CD4-positive, alpha-beta T cell treated with Interleukin-1 beta for 1 hour (primary cell): ENCODE measurements around the gene NUP214.
A peak's percentile ranks its signal among the peaks of the same experiment; 100 is the strongest.
"Not testable (repeated sequence)": the region's sequence is repeated elsewhere in the genome, so short reads cannot be mapped to it uniquely, and the experiment has no call there.

Source experiments
- DNase-seq, 2 donors: peaks; one replicate each; pipeline ENCODE4 v3.0.0-alpha.2; 2020 to 2022

NUP214 gene

DNA sequence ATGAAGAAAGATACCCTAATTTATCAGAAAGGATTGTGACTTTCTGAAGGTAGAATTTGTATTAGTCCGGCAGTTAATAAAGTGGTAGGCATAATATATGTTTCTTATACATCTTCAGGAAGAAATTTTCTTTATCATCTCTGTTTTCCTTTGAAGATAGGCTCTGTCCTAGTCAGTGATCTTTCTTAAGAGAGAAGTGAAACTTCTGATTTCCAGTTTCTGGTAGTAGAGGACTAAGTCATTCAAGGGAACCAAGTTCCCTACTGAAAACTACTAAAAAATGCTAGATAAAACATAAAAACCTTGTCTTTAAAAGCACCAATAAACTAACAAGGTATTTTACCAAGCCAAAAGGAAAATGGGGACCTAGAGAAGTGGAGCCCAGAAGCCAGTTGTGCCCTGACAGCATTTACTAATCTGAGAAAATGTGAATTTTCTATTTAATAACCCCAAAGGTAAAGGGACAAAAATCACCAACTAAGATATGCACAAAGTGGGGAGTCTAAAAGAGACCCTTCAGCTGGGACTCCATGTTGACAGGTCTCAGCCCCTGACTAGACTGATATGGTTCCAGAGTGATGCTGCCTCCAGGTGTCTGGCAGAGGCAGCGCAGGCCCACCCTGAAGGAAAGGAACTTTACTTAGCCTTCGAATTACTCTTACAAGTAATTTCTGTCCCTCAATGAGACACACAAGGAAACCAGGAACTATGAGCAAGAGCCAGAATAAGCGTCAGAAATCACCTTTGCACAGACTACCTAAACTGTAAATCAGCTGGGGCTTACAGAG lies 78.2 kb downstream of the NUP214 start:
- no peak for DNase-seq

DNA sequence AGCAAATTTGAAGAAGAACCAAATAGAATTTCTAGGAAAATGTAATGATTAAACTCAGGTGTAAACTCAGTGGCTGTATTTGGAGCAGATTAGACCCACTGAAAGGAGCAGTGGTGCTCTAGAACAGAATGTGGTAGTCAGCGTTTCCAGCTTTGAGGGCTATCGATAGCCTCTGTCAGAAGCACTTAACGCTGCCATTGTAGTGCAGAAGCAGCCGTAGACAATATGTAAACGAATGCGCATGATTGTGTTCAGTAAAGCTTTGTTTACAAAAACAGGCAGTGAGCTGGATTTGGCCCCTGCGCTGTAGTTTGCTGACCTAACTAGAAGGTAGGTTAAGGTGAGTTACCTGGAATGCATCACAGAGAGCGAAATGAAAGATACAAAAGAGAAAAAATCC lies 78.9 kb downstream of the NUP214 start:
- no peak for DNase-seq

DNA sequence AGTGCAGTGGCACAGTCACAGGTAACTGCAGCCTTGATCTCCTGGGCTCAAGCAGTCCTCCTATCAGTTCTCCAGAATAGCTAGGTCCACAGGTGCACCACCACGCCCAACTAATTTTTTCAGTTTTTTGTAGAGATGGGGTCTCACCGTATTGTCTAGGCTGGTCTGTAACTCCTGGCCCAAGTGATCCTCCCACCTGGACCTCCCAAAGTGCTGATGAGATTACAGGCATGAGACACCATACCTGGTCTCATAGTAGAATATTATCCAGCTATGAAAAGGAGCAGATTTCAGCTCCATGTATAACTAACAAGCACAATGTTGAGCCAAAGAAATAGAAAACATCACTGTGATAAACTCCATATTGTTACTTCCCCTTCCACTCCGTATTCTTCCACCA lies 81.1 kb downstream of the NUP214 start:
- DNase-seq = no peak

DNA sequence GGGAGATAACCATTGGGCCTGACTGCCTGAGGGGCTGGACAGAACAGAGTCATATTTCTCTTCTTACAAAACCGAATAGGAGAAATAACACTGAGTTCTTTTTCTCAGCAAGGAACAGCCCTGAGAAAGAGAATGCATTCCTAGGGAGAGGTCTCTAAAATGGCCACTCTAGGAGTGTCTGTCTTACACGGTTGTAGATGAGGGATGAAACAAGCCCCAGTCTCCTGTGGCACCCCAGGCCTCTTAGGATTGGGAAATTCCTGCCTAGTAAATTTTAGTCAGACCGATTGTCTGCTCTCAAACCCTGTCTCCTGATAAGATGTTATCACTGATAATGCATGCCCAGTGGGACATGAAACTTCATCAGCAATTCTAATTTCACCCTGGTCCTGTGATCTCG lies 86.5 kb downstream of the NUP214 start:
- not testable (repeated sequence) for DNase-seq

DNA sequence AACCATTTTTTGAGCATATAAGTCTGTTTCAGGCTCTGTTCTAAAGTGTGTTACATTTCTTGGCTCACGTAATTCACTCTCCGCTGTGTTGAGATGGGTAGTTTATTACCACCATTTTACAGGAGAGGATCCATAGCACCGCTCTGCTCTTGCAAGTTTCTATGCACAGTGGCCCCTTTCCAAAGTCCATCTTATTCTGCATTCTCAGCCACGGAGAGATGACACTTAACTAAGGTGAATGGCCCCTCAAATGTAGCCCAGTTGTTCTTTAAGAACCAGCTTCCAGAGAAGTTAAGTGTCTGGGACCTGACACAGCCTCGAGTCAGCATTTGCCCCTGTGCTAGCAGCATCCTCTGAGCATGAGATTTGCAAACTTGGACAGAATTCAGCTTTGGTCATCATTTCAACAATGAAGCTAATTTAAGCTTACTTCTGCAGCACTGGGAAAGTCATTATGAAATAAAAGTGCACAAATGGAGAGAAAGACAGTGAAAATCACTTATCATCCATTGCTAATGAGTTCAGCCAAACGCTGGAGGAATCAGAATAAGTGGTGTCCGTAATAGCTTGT lies 89.0 kb downstream of the NUP214 start:
- DNase-seq = no peak

DNA sequence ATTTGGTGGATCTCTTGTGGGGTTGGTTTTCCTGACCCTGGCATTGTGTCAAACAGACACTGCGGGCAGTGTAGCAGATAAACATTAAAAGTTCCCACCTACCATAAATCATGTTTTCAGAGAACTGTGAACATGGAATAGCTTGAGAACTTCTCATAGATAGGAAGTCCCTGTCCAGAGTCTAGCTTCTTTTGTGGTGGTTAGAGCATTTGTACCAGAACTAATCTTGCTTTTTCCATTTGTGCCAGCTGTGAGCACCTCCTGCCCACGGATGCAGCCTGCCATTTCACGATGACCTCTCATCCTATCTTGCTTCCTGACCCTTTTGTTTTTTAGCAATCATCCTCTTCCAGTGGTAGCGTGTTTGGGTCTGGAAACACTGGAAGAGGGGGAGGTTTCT lies 89.5 kb downstream of the NUP214 start:
- no peak for DNase-seq

DNA sequence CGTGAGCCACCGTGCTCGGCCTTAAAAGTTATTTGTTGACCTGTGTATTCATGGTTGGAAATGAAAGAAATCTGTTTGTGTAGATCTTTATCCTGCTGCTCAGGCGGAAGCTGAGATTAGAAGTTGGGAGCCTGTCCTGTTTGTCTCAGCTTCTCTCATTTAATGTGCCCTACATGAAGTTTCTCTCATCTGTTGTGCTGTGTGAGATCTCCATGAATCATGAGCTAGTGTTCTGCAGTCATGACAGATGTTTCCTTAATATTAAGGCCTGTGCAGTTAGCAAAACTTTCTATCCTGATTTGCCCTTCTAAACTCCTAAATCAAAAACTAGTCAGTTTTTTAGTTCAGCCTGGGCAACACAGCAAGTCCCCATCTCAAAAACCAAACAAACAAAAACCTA lies 91.4 kb downstream of the NUP214 start:
- DNase-seq = no peak

DNA sequence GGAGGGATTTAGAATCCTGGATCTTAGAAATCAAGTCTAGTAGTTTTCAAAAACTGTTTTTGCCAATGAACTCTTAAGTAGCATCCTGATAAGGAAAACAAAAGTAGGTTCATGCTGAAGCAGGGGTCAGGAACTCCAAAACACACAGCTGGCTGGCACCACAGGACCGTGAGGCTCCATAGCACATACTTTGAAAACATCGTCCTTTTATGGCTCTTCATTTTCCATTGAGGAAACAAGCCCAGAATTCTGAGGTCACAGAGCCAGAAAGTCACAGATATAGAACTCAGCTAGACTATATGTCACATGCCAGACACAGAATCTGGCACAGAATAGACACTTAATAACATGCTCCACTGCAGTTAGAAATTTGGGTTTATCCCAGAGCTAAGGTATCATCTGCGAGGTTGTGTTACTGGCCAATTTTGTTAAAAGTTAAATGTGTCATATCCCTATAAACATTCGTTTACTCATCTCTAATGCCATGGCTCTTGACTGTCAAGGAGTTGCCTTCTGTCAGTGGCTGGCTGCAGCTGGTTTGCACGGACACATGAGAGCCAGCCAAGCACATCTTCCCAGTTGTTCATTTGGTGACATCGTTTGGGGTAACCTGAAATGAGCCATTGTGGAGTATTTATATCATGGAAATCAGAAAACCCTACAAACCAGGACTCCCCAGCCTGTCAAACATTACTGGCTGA lies 92.1 kb downstream of the NUP214 start:
- DNase-seq = no peak

DNA sequence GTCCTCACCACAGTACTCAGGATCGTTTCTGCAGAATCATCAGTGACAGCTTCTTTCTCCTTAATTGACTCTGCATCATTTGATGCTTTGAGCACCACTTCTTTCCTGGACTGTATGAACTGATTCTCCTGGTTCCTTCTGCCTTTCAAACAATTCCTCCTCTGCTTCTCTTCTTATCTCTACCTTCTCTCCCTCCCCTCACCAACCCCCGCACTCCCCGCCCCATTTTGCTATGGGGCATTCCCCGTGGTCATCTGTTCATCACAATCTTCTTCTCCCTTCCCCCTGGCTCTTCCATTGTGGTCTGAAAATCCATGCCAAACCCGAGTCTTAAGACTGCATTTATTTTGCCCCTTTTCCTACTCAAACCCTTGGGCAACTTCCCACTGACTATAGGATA lies 93.0 kb downstream of the NUP214 start:
- DNase-seq = no peak

DNA sequence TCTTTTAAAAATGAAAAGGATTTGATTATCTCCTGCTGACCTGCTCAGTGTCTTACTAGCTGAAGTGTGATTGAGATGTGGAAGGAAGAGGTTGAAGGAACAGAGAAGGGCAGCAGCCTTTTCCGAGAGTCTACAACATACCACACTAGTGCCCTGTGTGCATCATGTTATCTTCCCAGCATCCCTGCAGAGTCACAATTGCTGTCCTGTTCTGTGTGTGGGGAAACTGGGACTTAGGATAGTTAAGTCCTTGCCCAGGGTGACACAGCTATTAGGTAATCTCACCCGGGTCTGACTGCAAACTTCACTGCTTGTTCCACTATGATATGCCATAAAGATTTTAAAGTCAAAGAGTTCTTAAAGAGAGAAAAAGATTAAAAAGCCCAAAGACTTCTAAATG lies 95.1 kb downstream of the NUP214 start:
- DNase-seq = no peak

DNA sequence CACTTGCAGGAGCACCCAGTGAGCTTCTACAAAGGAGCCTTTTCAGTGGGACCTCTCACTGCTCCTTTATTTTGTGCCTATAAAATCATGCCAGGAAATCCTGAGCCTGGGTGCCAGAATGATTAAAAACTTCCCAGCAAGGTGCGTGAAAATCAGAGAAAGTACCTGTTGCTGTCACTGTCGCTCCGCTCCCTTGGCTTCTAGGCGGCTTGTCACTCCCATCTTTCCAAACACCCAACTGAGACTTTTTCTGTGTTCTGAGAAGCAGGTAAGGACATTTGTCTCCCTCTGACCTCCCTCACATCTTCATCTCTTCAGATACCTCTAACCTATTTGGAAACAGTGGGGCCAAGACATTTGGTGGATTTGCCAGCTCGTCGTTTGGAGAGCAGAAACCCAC lies 97.1 kb downstream of the NUP214 start:
- DNase-seq = no peak

DNA sequence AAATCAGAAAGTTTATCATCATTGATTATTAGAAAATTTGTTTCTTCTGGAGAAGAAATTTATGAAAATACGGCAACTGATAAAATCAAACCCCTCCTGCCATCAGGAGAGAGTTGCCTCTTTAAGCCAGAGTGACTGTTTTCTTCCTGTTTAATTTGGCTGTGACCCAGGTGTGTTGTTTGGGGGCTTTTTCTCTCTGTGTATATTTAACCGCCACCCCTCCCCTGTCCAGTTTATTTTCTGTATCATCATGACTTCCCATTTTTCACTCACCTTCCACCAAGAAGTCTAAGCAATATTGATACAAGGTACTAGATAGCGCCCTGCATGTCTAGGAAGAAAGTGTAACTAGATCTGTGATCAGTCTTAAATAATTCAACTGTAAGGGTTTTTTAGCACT lies 100.8 kb downstream of the NUP214 start:
- no peak for DNase-seq

DNA sequence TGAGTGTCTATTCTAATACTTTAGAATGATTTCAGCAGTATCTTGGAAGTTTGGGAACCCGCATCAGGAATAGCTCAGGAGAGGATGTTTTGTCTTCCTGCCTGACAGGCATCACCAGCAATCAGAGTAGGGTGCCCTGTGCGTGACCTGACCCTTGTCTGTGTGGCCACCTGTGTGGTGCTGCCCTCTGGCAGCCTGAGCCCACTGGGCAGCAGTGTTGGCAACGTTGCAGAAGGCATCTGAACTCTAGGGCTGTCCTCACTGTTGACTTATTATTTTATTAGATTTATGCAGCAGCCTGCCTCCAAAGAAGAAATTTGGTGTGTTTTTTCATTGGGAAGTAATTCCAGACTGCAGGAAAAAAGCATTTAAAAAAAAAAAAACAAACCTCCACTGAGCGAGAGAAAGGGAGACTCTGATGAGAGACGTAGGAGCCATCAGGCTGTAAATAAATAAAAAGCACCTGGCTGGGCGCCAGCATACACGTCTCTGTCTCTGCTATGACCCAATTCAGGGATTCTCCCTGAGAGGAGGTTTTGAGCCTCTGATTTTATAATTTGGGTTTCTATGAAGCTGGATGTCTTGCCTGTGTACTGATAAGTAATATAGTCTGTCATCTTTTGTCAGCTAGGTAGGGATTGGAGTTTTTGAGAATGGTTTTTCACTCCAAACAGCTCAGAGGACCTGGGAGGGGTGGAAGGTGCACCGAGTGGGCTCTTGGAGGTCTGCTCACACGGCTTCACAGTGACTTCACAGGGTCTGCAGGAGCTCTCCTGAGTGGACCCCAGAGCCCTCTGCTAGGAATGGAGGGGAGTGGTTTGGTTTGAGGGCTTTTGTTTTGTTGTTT lies 101.9 kb downstream of the NUP214 start:
- no peak for DNase-seq

DNA sequence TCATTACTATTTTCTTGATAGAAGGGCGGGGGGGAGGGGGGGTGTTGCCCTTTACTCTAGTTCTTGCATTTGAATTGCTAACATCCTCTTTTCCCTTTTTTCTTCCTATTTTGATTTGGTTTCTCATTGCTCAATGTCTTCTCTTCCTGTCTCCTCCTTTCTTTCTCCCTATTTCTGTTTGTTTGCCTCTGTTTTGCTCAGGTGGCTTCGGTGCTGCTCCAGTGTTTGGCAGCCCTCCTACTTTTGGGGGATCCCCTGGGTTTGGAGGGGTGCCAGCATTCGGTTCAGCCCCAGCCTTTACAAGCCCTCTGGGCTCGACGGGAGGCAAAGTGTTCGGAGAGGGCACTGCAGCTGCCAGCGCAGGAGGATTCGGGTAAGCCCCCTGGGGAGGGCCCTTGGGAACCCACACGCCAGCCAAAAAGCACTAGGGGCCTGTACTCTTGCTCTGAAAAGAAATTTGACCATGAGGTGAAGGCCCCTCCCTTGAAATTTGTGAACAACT lies 102.6 kb downstream of the NUP214 start:
- no peak for DNase-seq

DNA sequence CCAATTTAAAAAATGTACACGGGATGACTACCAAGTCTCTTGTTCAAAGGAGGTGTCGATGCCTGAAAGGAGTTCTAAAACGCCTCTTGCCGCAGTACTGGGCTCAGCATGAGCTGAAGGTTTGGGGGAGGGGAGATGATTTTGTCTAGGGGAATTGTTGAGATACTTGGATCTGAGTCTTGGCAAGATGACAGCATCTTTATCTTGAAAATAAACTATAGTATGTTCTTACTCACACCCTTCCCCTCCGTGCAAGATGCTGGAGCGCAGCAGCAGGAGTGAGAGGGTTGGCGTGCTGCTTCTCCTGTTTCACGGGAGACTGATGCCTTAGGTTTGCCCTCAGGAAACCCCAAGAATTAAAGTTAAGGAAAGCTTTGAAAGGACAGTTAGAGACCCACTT lies 103.6 kb downstream of the NUP214 start:
- no peak for DNase-seq

DNA sequence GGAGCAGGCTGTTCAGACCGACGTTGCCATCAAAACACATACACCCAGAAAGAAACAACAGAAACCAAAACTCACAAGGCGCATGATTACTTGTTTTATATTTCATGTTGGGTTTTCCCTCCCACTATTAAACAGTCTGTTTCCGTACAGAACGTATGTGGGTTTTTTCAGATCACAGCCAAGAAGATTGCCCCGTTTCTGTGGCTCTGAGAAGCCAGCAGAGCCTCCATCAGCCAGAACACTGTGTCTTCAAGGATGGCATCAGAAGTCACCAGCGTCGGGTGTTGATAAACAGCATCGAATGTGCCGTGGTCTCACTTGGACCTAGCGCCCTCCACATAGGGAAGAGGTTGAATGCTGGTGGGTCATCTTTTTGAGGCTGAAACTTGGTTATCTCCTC lies 108.2 kb downstream of the NUP214 start:
- DNase-seq = peak in 1 of 2 donors; percentile 53

DNA sequence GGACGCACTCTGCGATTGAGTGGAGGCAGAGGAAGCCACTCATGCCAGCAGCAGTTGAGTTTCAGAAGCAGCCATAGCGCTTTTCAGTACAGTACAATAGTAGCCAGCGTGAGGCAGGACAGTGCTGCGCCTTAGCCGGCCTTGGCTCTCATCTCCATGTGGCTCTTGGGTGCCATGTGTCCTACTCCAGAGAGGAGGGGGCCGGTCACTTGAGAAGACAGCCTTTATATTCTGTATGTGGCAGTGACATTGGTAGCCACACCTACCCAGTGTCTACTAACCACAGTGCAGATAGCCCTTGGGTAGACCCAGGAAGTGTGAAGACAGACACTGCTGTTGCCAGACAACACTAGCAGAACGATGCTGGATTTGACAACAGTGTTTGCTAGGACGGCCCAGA lies 108.6 kb downstream of the NUP214 start:
- peak; percentile 43 to 61 for DNase-seq

DNA sequence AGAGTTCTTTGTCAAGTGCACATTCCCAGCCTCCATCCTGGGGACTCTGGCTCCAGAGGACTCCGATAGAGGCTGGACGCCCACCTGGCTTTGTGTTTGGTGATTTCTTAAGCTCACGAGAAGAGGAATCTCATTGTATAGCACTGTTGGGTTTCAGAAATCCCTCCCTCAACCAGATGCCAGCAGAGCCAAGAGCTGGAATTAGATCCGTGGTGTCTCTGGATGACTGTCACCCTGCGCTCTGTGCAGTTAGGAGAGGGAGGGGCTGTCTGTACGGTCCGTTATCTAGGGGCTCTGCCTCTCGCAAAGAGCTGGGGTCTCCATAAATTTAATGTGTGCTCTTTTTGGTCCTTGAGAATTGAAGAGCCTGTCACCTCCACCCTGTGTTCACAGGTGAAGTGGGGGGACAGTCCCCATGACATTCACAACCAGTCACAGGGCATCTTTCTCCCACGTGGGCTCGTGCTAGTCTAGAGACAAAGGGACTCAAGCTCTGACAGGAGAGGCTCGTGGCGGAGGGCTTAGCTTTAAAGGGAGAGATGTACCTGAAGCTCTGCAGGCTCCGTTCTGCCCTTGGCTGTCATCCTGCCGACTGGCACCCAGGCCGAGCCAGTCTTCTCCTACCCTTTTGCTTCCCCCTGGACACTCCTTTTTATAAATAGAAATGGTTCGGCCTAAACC lies 109.6 kb downstream of the NUP214 start:
- no peak for DNase-seq

DNA sequence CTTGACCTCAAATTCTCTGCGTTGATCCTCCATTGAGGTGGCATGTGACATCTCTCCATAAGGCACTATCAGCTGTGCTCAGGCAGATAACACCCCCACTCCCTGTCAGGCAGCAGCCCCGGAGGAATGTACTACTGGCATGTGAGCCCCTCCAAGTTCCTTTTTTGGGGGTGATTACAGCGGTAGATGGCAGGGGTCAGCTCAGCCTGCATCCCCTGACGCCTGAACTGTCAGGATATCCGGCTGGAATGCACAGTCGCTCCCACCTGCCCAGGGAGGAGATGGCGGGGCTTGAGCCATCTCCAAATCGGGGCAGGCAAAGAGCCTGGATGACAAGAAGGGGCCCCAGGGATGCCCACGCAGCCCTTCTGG lies 110.1 kb downstream of the NUP214 start:
- DNase-seq = no peak

DNA sequence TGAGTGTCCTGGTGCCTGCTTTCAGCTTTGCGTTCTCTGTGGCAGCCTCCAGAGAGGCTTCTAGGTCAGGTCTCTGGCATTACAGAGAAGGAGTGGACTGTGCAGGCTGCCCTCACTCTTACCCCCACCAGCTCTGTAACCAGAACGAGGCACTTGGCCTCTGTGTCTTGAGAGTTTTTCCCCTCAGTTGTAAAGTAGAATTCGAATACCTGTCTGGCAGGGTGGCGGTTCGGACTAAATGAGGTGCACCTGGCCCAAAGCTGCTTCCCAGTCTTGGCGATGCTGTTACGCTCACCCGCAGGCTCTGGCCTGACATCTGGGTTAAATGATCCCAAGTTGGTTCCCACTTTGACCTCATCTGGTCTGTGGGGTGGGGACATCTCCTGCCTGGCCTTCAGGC lies 110.8 kb downstream of the NUP214 start:
- DNase-seq = no peak

DNA sequence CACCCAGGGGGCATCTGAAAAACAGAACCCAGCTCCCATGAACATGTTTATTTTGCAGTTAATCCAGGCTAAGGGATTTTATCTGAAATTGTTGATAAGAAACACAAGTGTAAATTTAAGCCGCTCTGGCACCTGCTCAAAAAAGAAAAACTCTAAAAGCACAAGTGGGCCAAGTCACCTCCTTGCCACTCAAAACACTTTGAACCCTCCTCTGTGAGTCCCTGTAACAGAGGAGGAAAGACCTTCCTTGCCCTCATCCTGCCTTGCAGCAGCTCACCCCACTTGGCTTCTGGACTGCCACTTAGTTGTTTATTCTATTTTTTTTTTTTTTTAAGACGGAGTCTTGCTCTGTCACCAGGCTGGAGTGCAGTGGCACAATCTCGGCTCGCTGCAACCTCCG lies 111.4 kb downstream of the NUP214 start:
- DNase-seq = no peak

DNA sequence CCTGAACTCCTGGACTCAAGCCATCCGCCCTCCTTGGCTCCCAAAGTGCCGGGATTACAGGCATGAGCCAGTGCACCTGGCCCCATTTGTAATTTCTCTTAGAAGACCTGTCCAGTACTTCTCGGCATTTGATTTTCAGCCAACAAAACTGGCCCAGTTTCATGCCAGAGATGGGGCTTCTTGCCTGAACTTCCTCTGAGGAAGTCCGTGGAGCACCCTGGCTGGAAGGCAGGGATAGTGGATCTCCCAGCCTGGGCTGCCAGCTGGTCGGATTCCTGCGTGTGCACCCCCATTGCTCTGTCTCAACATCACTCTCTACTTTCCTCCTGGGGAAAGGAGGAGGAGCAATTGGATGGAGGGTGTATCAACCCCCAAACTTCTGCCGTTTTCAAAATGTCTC lies 111.9 kb downstream of the NUP214 start:
- DNase-seq = no peak
